H1 (cell line): ENCODE data around the gene TNRC6A. TPM values are rescaled to one million over a fixed set of nuclear protein-coding genes. Genes with fewer than 3 reads are reported as not detected.

Experiments used
- CTCF ChIA-PET: fragments of 300-600 bp; sonication (Branson Sonifier 250); formaldehyde crosslinking; loops from one replicate; lab custom pipeline; 2021; ENCODE audit not compliant: partially characterized antibody; lab: Charles Lee
- POLR2A ChIA-PET: fragments of 300-600 bp; sonication (Branson Sonifier 250); formaldehyde crosslinking; loops from one replicate; lab custom pipeline; 2021; ENCODE audit warnings: inconsistent platforms; ENCODE audit not compliant: partially characterized antibody; lab: Charles Lee
- DNase-seq, 2 experiments: peaks; one replicate each; pipeline versions ENCODE4 v3.0.0 to v3.0.0-alpha.2; 2010 to 2022; ENCODE audit warnings: low spot score in 2 of 2, low read depth in 1 of 2, mixed read lengths in 1 of 2
- FAIRE-seq: peaks from 2 replicates; lab custom pipeline; 2011; peaks lifted over from hg19 to GRCh38; lab: Jason Lieb, UNC
- H2AFZ ChIP-seq: 2 replicates; pipeline ENCODE4 v1.8.1; 2012; ENCODE audit warnings: low read length, inconsistent platforms
- H2AK5ac ChIP-seq: 2 replicates; pipeline ENCODE4 v1.6.1; 2013; ENCODE audit warnings: low read depth, low read length
- H2BK120ac ChIP-seq: replicated peaks from 2 replicates; pipeline ENCODE3; 2013; ENCODE audit warnings: low read depth, low read length, inconsistent platforms
- H2BK12ac ChIP-seq: 2 replicates; pipeline ENCODE4 v1.6.1; 2013; ENCODE audit warnings: low read depth, low read length
- H2BK15ac ChIP-seq: 2 replicates; pipeline ENCODE4 v1.6.1; 2013; ENCODE audit warnings: low read length
- H2BK20ac ChIP-seq: 2 replicates; pipeline ENCODE4 v1.6.1; 2013; ENCODE audit warnings: low read length
- H2BK5ac ChIP-seq: 2 replicates; pipeline ENCODE4 v1.6.1; 2013; ENCODE audit warnings: low read depth, low read length
- H3K14ac ChIP-seq: 2 replicates; pipeline ENCODE4 v1.6.1; 2013; ENCODE audit warnings: inconsistent platforms; ENCODE audit not compliant: insufficient read length
- H3K18ac ChIP-seq: 2 replicates; pipeline ENCODE4 v1.6.1; 2013; ENCODE audit warnings: low read length; ENCODE audit errors: extremely low read depth
- H3K23ac ChIP-seq: 2 replicates; pipeline ENCODE4 v1.6.1; 2013; ENCODE audit warnings: inconsistent platforms; ENCODE audit not compliant: insufficient read length
- H3K23me2 ChIP-seq: 2 replicates; pipeline ENCODE4 v1.6.1; 2013; ENCODE audit warnings: low read depth, low read length
- H3K27ac ChIP-seq: 2 replicates; pipeline ENCODE4 v1.6.1; 2011; ENCODE audit warnings: low read depth, low read length, inconsistent platforms
- H3K27me3 ChIP-seq, 4 experiments: replicated peaks in 1 of 4; 1 replicate in 1 of 4; 2 replicates in 3 of 4; pipeline versions ENCODE4 v1.6.1 to v1.8.1; 2011 to 2013; ENCODE audit warnings: low read length in 3 of 4, mild to moderate bottlenecking in 3 of 4, inconsistent platforms in 2 of 4, mixed read lengths in 2 of 4, moderate library complexity in 1 of 4; ENCODE audit not compliant: control insufficient read depth in 3 of 4, insufficient read depth in 3 of 4; ENCODE audit errors: extremely low read depth in 1 of 4
- H3K36me3 ChIP-seq, 4 experiments: 2 replicates each; pipeline versions ENCODE4 v1.6.1 to v1.8.1; 2011 to 2013; ENCODE audit warnings: mild to moderate bottlenecking in 4 of 4, low read length in 3 of 4, moderate library complexity in 2 of 4, control low read depth in 1 of 4, inconsistent platforms in 1 of 4; ENCODE audit not compliant: insufficient read depth in 4 of 4, control insufficient read depth in 2 of 4
- H3K4ac ChIP-seq: replicated peaks from 2 replicates; pipeline ENCODE3; 2013; ENCODE audit warnings: low read length, low read depth, mixed read lengths, inconsistent platforms; ENCODE audit not compliant: insufficient read length
- H3K4me1 ChIP-seq, 4 experiments: replicated peaks in 1 of 4; 1 replicate in 1 of 4; 2 replicates in 3 of 4; pipeline versions ENCODE4 v1.6.1 to v1.8.1; 2011 to 2013; ENCODE audit warnings: low read length in 3 of 4, inconsistent platforms in 2 of 4, mixed read lengths in 1 of 4; ENCODE audit not compliant: insufficient read depth in 4 of 4, control insufficient read depth in 3 of 4
- H3K4me2 ChIP-seq, 2 experiments: 2 replicates each; pipeline versions ENCODE4 v1.6.1 to v1.8.1; 2011 to 2013; ENCODE audit warnings: low read depth in 2 of 2, low read length in 2 of 2, control low read depth in 1 of 2, inconsistent platforms in 1 of 2, mild to moderate bottlenecking in 1 of 2; ENCODE audit not compliant: insufficient read depth in 1 of 2
- H3K4me3 ChIP-seq, 4 experiments: fragments of 200-600, 300-600 bp in 1 of 4; sonication (generic), shearing (Covaris generic), sonication (Bioruptor Twin) in 1 of 4; 2 replicates each; pipeline versions ENCODE4 v1.5.1 to v1.8.1; 2011 to 2016; ENCODE audit warnings: low read length in 4 of 4, low read depth in 3 of 4, control low read depth in 2 of 4, inconsistent platforms in 2 of 4, mild to moderate bottlenecking in 2 of 4, mixed read lengths in 1 of 4, moderate library complexity in 1 of 4; ENCODE audit not compliant: insufficient read depth in 2 of 4; ENCODE audit errors: extremely low read depth in 1 of 4
- H3K56ac ChIP-seq: replicated peaks from 2 replicates; pipeline ENCODE3; 2013; ENCODE audit warnings: low read depth, mild to moderate bottlenecking, mixed read lengths, low read length, inconsistent platforms; ENCODE audit not compliant: insufficient read length
- H3K79me1 ChIP-seq: 2 replicates; pipeline ENCODE4 v1.6.1; 2013; ENCODE audit warnings: low read depth, low read length, control low read depth
- H3K79me2 ChIP-seq, 2 experiments: 2 replicates each; pipeline versions ENCODE4 v1.6.1 to v1.8.1; 2012 to 2013; ENCODE audit warnings: low read length in 2 of 2, mild to moderate bottlenecking in 2 of 2, inconsistent platforms in 1 of 2; ENCODE audit not compliant: insufficient read depth in 2 of 2, control insufficient read depth in 1 of 2
- H3K9ac ChIP-seq, 4 experiments: replicated peaks in 1 of 4; 1 replicate in 1 of 4; 2 replicates in 3 of 4; pipeline versions ENCODE4 v1.6.1 to v1.8.1; 2011 to 2013; ENCODE audit warnings: low read depth in 3 of 4, low read length in 3 of 4, control low read depth in 2 of 4, mild to moderate bottlenecking in 2 of 4, moderate library complexity in 2 of 4, inconsistent platforms in 1 of 4; ENCODE audit errors: extremely low read depth in 1 of 4
- H3K9me3 ChIP-seq, 2 experiments: 2 replicates each; pipeline versions ENCODE4 v1.6.1 to v1.8.1; 2012 to 2013; ENCODE audit warnings: mild to moderate bottlenecking in 2 of 2, moderate library complexity in 2 of 2, control low read depth in 1 of 2, inconsistent platforms in 1 of 2, low read depth in 1 of 2, low read length in 1 of 2, mixed read lengths in 1 of 2; ENCODE audit not compliant: insufficient read depth in 2 of 2
- H4K20me1 ChIP-seq, 2 experiments: replicated peaks in 1 of 2; 2 replicates each; pipeline versions ENCODE3 to v1.8.1; 2011 to 2013; ENCODE audit warnings: inconsistent platforms in 2 of 2, low read length in 2 of 2, mild to moderate bottlenecking in 1 of 2; ENCODE audit not compliant: insufficient read depth in 2 of 2, control insufficient read depth in 1 of 2
- H4K5ac ChIP-seq: 2 replicates; pipeline ENCODE4 v1.6.1; 2013; ENCODE audit warnings: low read length, low read depth, mixed read lengths, inconsistent platforms; ENCODE audit not compliant: insufficient read length
- H4K8ac ChIP-seq: 2 replicates; pipeline ENCODE4 v1.8.0; 2013; ENCODE audit warnings: mild to moderate bottlenecking, moderate library complexity, low read length, inconsistent platforms; ENCODE audit not compliant: insufficient read depth; ENCODE audit errors: extremely low read depth
- H4K91ac ChIP-seq: replicated peaks from 2 replicates; pipeline ENCODE3; 2013; ENCODE audit warnings: low read length, mixed read lengths, inconsistent platforms; ENCODE audit not compliant: insufficient read length
- ATF3 ChIP-seq: IDR thresholded peaks from 2 replicates; pipeline ENCODE4 v1.6.1; 2011; ENCODE audit warnings: low read depth, mild to moderate bottlenecking, low read length; ENCODE audit not compliant: insufficient read depth
- CBX8 ChIP-seq: fragments of 300-800, 300-1000 bp; sonication (generic); IDR thresholded peaks from 2 replicates; pipeline ENCODE4 v1.7.1; 2016; ENCODE audit warnings: low read depth, low read length, borderline replicate concordance
- CTBP2 ChIP-seq: IDR thresholded peaks from 2 replicates; pipeline ENCODE4 v1.7.0; 2011; ENCODE audit warnings: borderline replicate concordance, mild to moderate bottlenecking, moderate library complexity, mixed read lengths, low read length; ENCODE audit not compliant: insufficient read depth, insufficient read length
- FOSL1 ChIP-seq: IDR thresholded peaks from 2 replicates; pipeline ENCODE4 v1.6.1; 2011; ENCODE audit warnings: mild to moderate bottlenecking, low read depth, low read length, moderate library complexity; ENCODE audit not compliant: insufficient read depth
- GABPA ChIP-seq: IDR thresholded peaks from 2 replicates; pipeline ENCODE4 v1.6.1; 2011; ENCODE audit warnings: mild to moderate bottlenecking, low read length, moderate library complexity, borderline replicate concordance; ENCODE audit not compliant: insufficient read depth
- HDAC2 ChIP-seq, 2 experiments: fragments of 300-600 bp in 1 of 2; sonication (generic) in 1 of 2; IDR thresholded peaks; 2 replicates each; pipeline ENCODE4 v1.6.1; 2011 to 2012; ENCODE audit warnings: low read depth in 2 of 2, low read length in 2 of 2, mild to moderate bottlenecking in 2 of 2, moderate library complexity in 2 of 2, borderline replicate concordance in 1 of 2, inconsistent platforms in 1 of 2
- POU5F1 ChIP-seq: IDR thresholded peaks from 2 replicates; pipeline ENCODE4 v1.6.1; 2011; ENCODE audit warnings: low read depth, mild to moderate bottlenecking, low read length, moderate library complexity
- SAP30 ChIP-seq: fragments of 300-600 bp; sonication (generic); IDR thresholded peaks from 2 replicates; pipeline ENCODE4 v1.7.1; 2012; ENCODE audit warnings: low read length, moderate library complexity, mild to moderate bottlenecking, inconsistent platforms; ENCODE audit not compliant: insufficient read depth, insufficient replicate concordance
- SIRT6 ChIP-seq: IDR thresholded peaks from one replicate; pipeline ENCODE4 v1.7.1; 2012; ENCODE audit warnings: low read length, inconsistent platforms
- SP1 ChIP-seq: IDR thresholded peaks from 2 replicates; pipeline ENCODE4 v1.6.1; 2011; ENCODE audit warnings: low read depth, low read length
- SP2 ChIP-seq: IDR thresholded peaks from 2 replicates; pipeline ENCODE4 v1.6.1; 2012; ENCODE audit warnings: mild to moderate bottlenecking, low read length, inconsistent platforms
- TAF1 ChIP-seq: IDR thresholded peaks from 2 replicates; pipeline ENCODE4 v1.6.1; 2011; ENCODE audit warnings: mild to moderate bottlenecking, low read depth, low read length
- YY1 ChIP-seq: IDR thresholded peaks from 2 replicates; pipeline ENCODE4 v1.6.1; 2011; ENCODE audit warnings: low read depth, mild to moderate bottlenecking, low read length
- ZNF274 ChIP-seq: IDR thresholded peaks from 2 replicates; pipeline ENCODE4 v1.7.0; 2012; ENCODE audit warnings: low read length, borderline replicate concordance; ENCODE audit errors: extremely low read depth
- WGBS, 2 experiments: shearing (Covaris generic) in 1 of 2; methylation state at CpG; one replicate each; pipeline versions ENCODE4 v1.1.6 to v1.1.7; 2013 to 2015; ENCODE audit warnings: low lambda C conversion rate in 2 of 2, mixed read lengths in 2 of 2, inconsistent platforms in 1 of 2, low coverage in 1 of 2, missing lambda C conversion rate in 1 of 2; ENCODE audit not compliant: insufficient replicate concordance in 2 of 2, insufficient coverage in 1 of 2, insufficient read length in 1 of 2; ENCODE audit errors: extremely low coverage in 1 of 2, missing lambda C conversion rate in 1 of 2; 5-methylcytosine and 5-hydroxymethylcytosine counted together
- polyA plus RNA-seq, 7 experiments: library from polyadenylated mRNA; depleted of rRNA in 3 of 7; stranded (reverse) in 5 of 7; unstranded in 2 of 7; fragments of >200 nt in 5 of 7; fragments of 200-250 nt in 2 of 7; gene quantifications; 1 replicate in 5 of 7; 2 replicates in 1 of 7; 4 replicates in 1 of 7; pipeline versions ENCODE4 v1.2.1 to v1.2.3, GENCODE V29; 2011 to 2013; ENCODE audit warnings: missing spikeins in 2 of 7, mixed read lengths in 2 of 7
- total RNA-seq: library from RNA; stranded (reverse); fragmentation: NEBNext Ultra II Directional; extraction: Animal tissue kit (Norgen Biotek cat#: 25700); gene quantifications from 2 replicates; pipeline ENCODE4 v1.2.1, GENCODE V29; 2021

TNRC6A gene
- total and polyA plus RNA-seq, 2 of the 8 experiments (the other 6 are each of a cell fraction or from before 2014, with no cell fraction given): 67.6 to 103 TPM

- Histone ChIP-seq H2BK120ac (no peak overlapping the region), H4K91ac (no peak overlapping the region), H2BK5ac (no peak overlapping the region), H3K4me2 (no peak overlapping the region), H4K5ac (no peak overlapping the region), H3K36me3 (peaks cover 21 to 69% (median 38%) of the 10 kb centered on the region in 4 experiments), H2AFZ (no peak overlapping the region), H3K4ac (no peak overlapping the region), H3K23ac (no peak overlapping the region), H3K79me1 (no peaks in the 10 kb centered on the region; the same call in 1 of the 2 replicates), H3K18ac (no peak overlapping the region), H2BK15ac (no peak overlapping the region), H3K4me3 (no peak overlapping the region), H3K9me3 (no peaks in the 10 kb centered on the region), H3K79me2 (no peaks in the 10 kb centered on the region), H3K27me3 (no peaks in the 10 kb centered on the region), H2AK5ac (no peak overlapping the region), H2BK12ac (no peak overlapping the region), H3K4me1 (no peaks in the 10 kb centered on the region), H4K8ac (no peak overlapping the region), H3K23me2 (no peaks in the 10 kb centered on the region), H3K56ac (no peak overlapping the region), H3K9ac (no peak overlapping the region), H3K14ac (no peak overlapping the region), H4K20me1 (peaks cover 4 to 21% of the 10 kb centered on the region in 2 experiments), H2BK20ac (no peak overlapping the region), H3K27ac (no peak overlapping the region)
- POLR2A ChIA-PET: interaction anchor here (0.9 kb wide), 1 partner anchor 15 kb away, joined by 3 read pairs; no protein-coding TSS in a partner anchor
- CTCF ChIA-PET: interaction anchor here (0.9 kb wide), 1 partner anchor 11 kb away, joined by 3 read pairs; no protein-coding TSS in a partner anchor
- 94% methylated on average over 10 of the region's 10 CpGs; no CpG with 5 or more reads in 1 of the 2 experiments for whole genome bisulfite sequencing, 2 experiments
- FAIRE-seq (no peak), DNase-seq (no peak)
- TF ChIP-seq SAP30 (no peak), HDAC2 (IDR thresholded peaks at IDR 0.05; ENCODE audit: borderline replicate concordance in 1 of 2, low read depth in 2 of 2, low read length in 2 of 2) (no peak), ZNF274 (no peak), SP1 (no peak), ATF3 (no peak), CTBP2 (no peak), YY1 (no peak), SIRT6 (no peak), TAF1 (no peak), FOSL1 (no peak), CBX8 (no peak), GABPA (no peak), POU5F1 (no peak), SP2 (no peak)
These were observed 96.2 kb downstream of the TNRC6A start for GRCh38 chr16:24825696-24826095.
